WI38 (cell line): ENCODE results near the gene TMEM243.

Experiments
- H3K4me3 ChIP-seq: 2 replicates; pipeline ENCODE4 v1.5.1; 2011; ENCODE audit warnings: low read depth, mild to moderate bottlenecking, control low read depth, low read length
- CTCF ChIP-seq: IDR thresholded peaks from 2 replicates; pipeline ENCODE4 v1.5.1; 2012; ENCODE audit warnings: low read depth, mild to moderate bottlenecking, control low read depth, low read length

Gene TMEM243

GRCh38 chr7:87199241-87199640, 20.3 kb downstream of the TMEM243 start:
- TF ChIP-seq CTCF = no peak

DNA sequence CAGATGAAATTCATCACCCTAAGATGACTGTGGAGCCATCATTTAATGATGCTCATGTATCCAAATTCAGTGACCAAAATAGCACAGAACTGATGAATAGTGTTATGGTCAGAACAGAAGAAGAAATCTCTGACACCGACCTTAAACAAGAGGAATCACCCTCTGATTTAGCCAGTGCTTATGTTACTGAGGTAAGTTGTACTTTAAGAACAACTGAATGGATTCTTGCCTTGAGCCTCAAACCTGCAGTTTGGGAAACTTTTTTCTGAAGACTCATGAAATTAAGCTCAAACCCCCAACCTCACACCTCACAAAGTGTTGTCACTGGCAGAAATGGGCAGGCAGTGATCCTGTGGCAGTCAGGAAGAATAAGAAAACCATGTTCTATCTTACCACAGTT, 25.6 kb downstream of the TMEM243 start:
- no peak overlapping the region for H3K4me3 ChIP-seq
- no peak for TF ChIP-seq CTCF

More at GRCh38 chr7:87199241-87199640, 20.3 kb downstream of the TMEM243 start:
- no peak overlapping the region for H3K4me3 ChIP-seq

DNA sequence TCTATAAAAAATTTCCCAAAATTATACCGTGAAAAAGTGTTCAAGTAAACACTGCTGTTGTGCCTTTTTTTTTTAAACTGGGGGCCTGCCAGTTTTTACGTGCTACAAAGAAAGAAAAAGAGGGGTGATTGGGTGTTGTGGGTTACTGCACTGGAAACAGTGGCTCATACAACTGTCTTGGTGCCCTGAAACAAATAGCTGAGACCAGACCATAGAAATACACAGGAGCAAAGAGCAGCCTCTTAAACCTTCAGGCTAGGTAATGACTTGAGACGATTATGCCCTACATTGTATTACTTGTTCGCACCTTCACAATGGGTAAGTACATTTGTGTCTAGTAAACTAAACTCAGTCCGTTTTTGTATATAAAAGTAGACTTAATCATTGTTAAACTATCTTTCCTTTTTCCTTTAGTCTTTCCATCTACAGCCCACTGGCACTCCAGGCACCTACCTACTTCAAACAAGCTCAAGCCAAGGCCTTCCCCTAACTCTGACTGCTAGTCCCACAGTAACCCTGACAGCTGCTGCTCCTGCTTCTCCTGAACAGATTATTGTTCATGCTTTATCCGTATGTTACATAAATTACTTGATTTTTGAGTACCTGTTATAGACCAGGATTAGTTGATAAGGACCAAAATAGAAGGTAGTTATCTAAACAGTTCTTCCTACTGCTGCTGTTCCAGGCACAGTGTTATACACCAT, 26.6 kb downstream of the TMEM243 start:
- no peak overlapping the region for H3K4me3 ChIP-seq
- TF ChIP-seq CTCF = no peak

DNA sequence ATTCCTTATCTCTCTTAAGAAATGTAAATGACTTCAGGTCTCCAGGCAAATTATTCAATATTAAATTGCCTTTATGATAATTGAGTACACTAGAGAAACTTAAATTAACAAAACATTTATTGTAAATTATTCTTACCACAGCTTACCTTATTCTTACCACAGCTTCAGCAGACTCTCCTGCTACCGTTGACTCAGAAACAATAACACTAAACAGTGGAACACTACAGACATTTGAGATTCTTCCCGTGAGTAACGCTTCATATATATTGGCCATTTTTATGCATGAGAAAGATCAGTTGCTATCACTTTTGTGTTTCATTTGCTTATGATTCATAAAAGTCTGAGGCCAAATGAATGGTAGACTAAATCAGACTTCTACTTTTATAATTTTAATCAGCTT, 28.7 kb downstream of the TMEM243 start:
- TF ChIP-seq CTCF = no peak
- H3K4me3 ChIP-seq = no peak overlapping the region

DNA sequence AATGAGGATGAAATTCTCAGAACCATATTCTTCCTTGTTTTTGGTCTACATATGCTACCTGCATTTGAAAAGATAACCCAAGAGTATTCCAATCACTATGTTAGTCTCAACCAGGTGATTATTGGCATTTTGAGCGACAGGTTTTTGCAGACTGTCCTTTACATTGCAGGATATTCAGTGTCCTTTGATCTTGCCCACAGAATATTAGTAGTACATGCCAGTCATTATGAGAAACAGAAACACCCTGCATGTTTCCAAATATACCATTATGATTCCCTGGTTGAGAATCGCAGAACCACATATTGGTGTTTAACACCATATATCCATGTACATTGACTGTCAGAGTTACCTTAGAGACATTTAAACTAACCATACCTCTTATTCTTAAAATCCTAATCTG, 30.6 kb downstream of the TMEM243 start:
- TF ChIP-seq CTCF = no peak
- no peak overlapping the region for H3K4me3 ChIP-seq

- no peak overlapping the region for H3K4me3 ChIP-seq
- no peak for TF ChIP-seq CTCF
Observed at GRCh38 chr7:87187120-87187519, 32.4 kb downstream of the TMEM243 start.

GRCh38 chr7:87179180-87179579, 40.4 kb downstream of the TMEM243 start:
- no peak overlapping the region for H3K4me3 ChIP-seq
- TF ChIP-seq CTCF = no peak
